ENCODE data around the gene PCED1A. TPM values are rescaled to one million over a fixed set of nuclear protein-coding genes. Genes with fewer than 3 reads are reported as not detected.

Gene PCED1A
- total and polyA plus RNA-seq, 2 experiments from 2014 or later: 45.5 to 78.0 TPM

GRCh38 chr20:2825761-2826160 lies 14.7 kb downstream of the PCED1A start:
- Histone ChIP-seq H3K27ac (no peak overlapping the region), H3K4me1 (ENCODE audit: low read depth) (no peaks in the 10 kb centered on the region), H3K4me3 (no peak overlapping the region), H3K9me3 (ENCODE audit: low read depth) (no peaks in the 10 kb centered on the region), H3K36me3 (no peaks in the 10 kb centered on the region), H3K27me3 (peaks cover 56% of the 10 kb centered on the region)
- DNase-seq (ENCODE audit: low read depth in 1 of 2, low spot score in 1 of 2): no peak
- TF ChIP-seq, protein P1, sequence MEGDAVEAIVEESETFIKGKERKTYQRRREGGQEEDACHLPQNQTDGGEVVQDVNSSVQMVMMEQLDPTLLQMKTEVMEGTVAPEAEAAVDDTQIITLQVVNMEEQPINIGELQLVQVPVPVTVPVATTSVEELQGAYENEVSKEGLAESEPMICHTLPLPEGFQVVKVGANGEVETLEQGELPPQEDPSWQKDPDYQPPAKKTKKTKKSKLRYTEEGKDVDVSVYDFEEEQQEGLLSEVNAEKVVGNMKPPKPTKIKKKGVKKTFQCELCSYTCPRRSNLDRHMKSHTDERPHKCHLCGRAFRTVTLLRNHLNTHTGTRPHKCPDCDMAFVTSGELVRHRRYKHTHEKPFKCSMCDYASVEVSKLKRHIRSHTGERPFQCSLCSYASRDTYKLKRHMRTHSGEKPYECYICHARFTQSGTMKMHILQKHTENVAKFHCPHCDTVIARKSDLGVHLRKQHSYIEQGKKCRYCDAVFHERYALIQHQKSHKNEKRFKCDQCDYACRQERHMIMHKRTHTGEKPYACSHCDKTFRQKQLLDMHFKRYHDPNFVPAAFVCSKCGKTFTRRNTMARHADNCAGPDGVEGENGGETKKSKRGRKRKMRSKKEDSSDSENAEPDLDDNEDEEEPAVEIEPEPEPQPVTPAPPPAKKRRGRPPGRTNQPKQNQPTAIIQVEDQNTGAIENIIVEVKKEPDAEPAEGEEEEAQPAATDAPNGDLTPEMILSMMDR (IDR thresholded peaks at IDR 0.05; ENCODE audit: low read depth, low read length): no peak

DNA sequence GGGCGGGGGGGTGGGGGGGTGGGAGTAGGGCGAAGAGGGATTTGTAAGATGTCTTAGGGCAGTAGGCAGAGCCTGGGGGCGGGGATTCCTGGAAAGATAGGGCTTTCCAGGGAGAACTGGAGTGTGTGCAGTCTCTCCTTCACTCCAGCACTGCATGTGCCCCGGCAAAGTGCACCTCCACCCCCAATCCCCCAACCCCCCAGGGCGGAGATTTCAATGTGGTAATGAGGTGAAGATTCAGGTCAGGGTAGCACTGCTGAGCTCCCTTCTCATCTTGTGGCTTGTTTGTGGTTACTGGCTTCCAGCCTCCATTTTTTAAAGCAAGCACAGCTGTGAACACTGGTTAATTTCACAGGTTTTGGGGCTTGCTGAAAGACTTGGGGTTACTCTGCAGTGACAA lies 18.4 kb downstream of the PCED1A start:
- peak in 1 of 2 donors; percentile 75 for DNase-seq (ENCODE audit: low read depth in 1 of 2, low spot score in 1 of 2)
- no peaks in the 10 kb centered on the region for H3K36me3 ChIP-seq
- TF ChIP-seq, protein P1 (IDR thresholded peaks at IDR 0.05; ENCODE audit: low read depth, low read length): no peak
- no peak overlapping the region for H3K27ac ChIP-seq
- no peaks in the 10 kb centered on the region for H3K9me3 ChIP-seq (ENCODE audit: low read depth)
- no peaks in the 10 kb centered on the region for H3K4me1 ChIP-seq (ENCODE audit: low read depth)
- H3K27me3 ChIP-seq: peaks cover 38% of the 10 kb centered on the region
- H3K4me3 ChIP-seq: no peak overlapping the region

GRCh38 chr20:2820896-2821869 lies 19.3 kb downstream of the PCED1A start:
- peak in 1 of 2 donors; percentile 39 for DNase-seq (ENCODE audit: low read depth in 1 of 2, low spot score in 1 of 2)
- H3K27me3 ChIP-seq: peaks cover 29% of the 10 kb centered on the region
- no peak overlapping the region for H3K4me3 ChIP-seq
- no peak overlapping the region for H3K27ac ChIP-seq
- TF ChIP-seq, protein P1 (IDR thresholded peaks at IDR 0.05; ENCODE audit: low read depth, low read length): no peak
- no peaks in the 10 kb centered on the region for H3K4me1 ChIP-seq (ENCODE audit: low read depth)
- H3K36me3 ChIP-seq: no peaks in the 10 kb centered on the region
- no peaks in the 10 kb centered on the region for H3K9me3 ChIP-seq (ENCODE audit: low read depth)

- Histone ChIP-seq H3K4me1 (ENCODE audit: low read depth) (no peaks in the 10 kb centered on the region), H3K4me3 (no peak overlapping the region), H3K27ac (no peak overlapping the region), H3K27me3 (peaks cover 23% of the 10 kb centered on the region), H3K36me3 (no peaks in the 10 kb centered on the region), H3K9me3 (ENCODE audit: low read depth) (no peaks in the 10 kb centered on the region)
- DNase-seq (ENCODE audit: low read depth in 1 of 2, low spot score in 1 of 2): peak in 1 of 2 donors; percentile 95
- TF ChIP-seq, protein P1 (IDR thresholded peaks at IDR 0.05; ENCODE audit: low read depth, low read length): no peak
Observed at GRCh38 chr20:2820084-2820895, 20.2 kb downstream of the PCED1A start.

DNA sequence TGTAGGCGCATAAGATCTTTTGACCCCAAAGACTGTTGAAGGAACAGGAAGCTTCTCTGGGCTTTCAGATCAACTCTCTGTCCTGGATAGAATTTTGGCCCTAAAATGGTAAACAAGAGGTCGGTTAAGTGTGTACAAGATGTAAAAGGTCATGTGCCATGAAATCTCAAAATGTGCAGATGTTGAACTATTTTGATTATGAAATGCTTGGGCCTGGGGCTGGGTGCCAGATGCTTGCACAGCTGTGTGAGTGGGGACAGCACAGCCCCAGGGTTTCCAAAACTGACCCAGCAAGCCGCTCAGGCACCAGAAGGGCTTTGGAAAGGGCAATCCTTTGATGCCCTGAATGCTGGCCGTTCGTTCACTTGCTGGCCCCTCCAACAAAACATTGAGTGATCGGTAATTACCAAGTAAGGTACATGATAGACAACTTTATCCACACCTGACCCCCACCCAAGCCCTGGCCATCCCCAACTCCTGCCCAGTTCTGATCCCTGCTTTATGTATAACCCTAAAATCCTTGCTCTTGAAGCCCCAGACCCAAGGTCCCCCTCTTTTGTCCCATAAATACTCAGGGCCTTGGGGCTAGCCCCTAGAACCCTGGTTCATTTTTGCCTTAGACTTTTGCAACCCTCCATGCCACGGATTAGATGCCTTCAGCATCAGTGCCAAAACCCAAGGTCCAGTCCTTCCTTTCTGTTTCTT lies 22.4 kb downstream of the PCED1A start:
- no peak overlapping the region for H3K27ac ChIP-seq
- no peaks in the 10 kb centered on the region for H3K9me3 ChIP-seq (ENCODE audit: low read depth)
- peaks cover 23% of the 10 kb centered on the region for H3K27me3 ChIP-seq
- peak in 1 of 2 donors; percentile 49 for DNase-seq (ENCODE audit: low read depth in 1 of 2, low spot score in 1 of 2)
- TF ChIP-seq, protein P1 (IDR thresholded peaks at IDR 0.05; ENCODE audit: low read depth, low read length): no peak
- no peaks in the 10 kb centered on the region for H3K4me1 ChIP-seq (ENCODE audit: low read depth)
- H3K36me3 ChIP-seq: no peaks in the 10 kb centered on the region
- no peak overlapping the region for H3K4me3 ChIP-seq
